Caki2 (cell line): ENCODE data around the gene DPPA2. TPM values are rescaled to one million over a fixed set of nuclear protein-coding genes. Genes with fewer than 3 reads are reported as not detected.
A peak's percentile ranks its signal among the peaks of the same experiment; 100 is the strongest.
"Not testable (repeated sequence)": the region's sequence is repeated elsewhere in the genome, so short reads cannot be mapped to it uniquely, and the experiment has no call there.

Experiments used
- DNase-seq: peaks from one replicate; pipeline ENCODE4 v3.0.0-alpha.2; 2015; ENCODE audit warnings: low read depth
- in situ Hi-C: cut with HindIII; loops from 2 replicates; pipeline ENCODE4 v1.10.0; 2016; ENCODE audit warnings: low sequenced_read_pairs, low pct_unique_long_range_greater_than_20kb, mixed read lengths
- total RNA-seq: library from RNA; depleted of rRNA; stranded (reverse); fragments of >200 nt; shearing (Covaris generic); gene quantifications from 2 replicates; pipeline ENCODE4 v1.2.3, GENCODE V29; 2014; ENCODE audit warnings: low replicate concordance; rRNA removed

DPPA2 gene
- 0.51 TPM in 1 of 2 replicates, not detected in the other for total RNA-seq

GRCh38 chr3:109316162-109316730, at the start of gene DPPA2:
TSS of gene DPPA2 (minus strand) at chr3:109316517. CDS start at chr3:109314542, 1,975 bp downstream.
- DNase-seq: no peak
- in situ Hi-C loops: no loop called here

- DNase-seq: no peak
- in situ Hi-C loops: no loop called here
Observed at GRCh38 chr3:109364088-109364487, 47.8 kb upstream of the DPPA2 start.

GRCh38 chr3:109363634-109364033, 47.3 kb upstream of the DPPA2 start:
- no peak for DNase-seq

GRCh38 chr3:109362823-109363222, 46.5 kb upstream of the DPPA2 start:
- in situ Hi-C loops: no loop called here

More at GRCh38 chr3:109363634-109364033, 47.3 kb upstream of the DPPA2 start:
- in situ Hi-C loops: no loop called here

GRCh38 chr3:109358809-109359208, 42.5 kb upstream of the DPPA2 start:
- DNase-seq, in situ Hi-C loops: not testable (repeated sequence)

More at GRCh38 chr3:109362823-109363222, 46.5 kb upstream of the DPPA2 start:
- no peak for DNase-seq

GRCh38 chr3:109356442-109357155, 40.3 kb upstream of the DPPA2 start:
- in situ Hi-C loops: no loop called here
- no peak for DNase-seq

GRCh38 chr3:109355625-109356441, 39.5 kb upstream of the DPPA2 start:
- in situ Hi-C loops: no loop called here
- peak; percentile 16 for DNase-seq

- no peak for DNase-seq
- in situ Hi-C loops: no loop called here
Observed at GRCh38 chr3:109353057-109353456, 36.7 kb upstream of the DPPA2 start.

- in situ Hi-C loops: no loop called here
- no peak for DNase-seq
Observed at GRCh38 chr3:109351231-109351630, 34.9 kb upstream of the DPPA2 start.

- in situ Hi-C loops: no loop called here
- no peak for DNase-seq
Observed at GRCh38 chr3:109346770-109347295, 30.5 kb upstream of the DPPA2 start.

GRCh38 chr3:109346099-109346498, 29.8 kb upstream of the DPPA2 start:
- in situ Hi-C loops: no loop called here
- DNase-seq: no peak

GRCh38 chr3:109339714-109340648, 23.7 kb upstream of the DPPA2 start:
- no peak for DNase-seq
- in situ Hi-C loops: no loop called here

GRCh38 chr3:109339197-109339596, 22.9 kb upstream of the DPPA2 start:
- in situ Hi-C loops: no loop called here
- peak; percentile 25 for DNase-seq

- no peak for DNase-seq
- in situ Hi-C loops: no loop called here
Observed at GRCh38 chr3:109338322-109338721, 22.0 kb upstream of the DPPA2 start.

GRCh38 chr3:109337393-109337792, 21.1 kb upstream of the DPPA2 start, which contains the start of gene DPPA4:
TSS of gene DPPA4 (minus strand) at chr3:109337546. CDS start at chr3:109337517, 29 bp downstream.
- no peak for DNase-seq
- in situ Hi-C loops: no loop called here

- DNase-seq: no peak
- in situ Hi-C loops: no loop called here
Observed at GRCh38 chr3:109336291-109336861, 20.1 kb upstream of the DPPA2 start.

GRCh38 chr3:109334572-109334971, 18.3 kb upstream of the DPPA2 start:
- in situ Hi-C loops: no loop called here
- DNase-seq: no peak
